GM18951 (cell line): ENCODE measurements around the gene F8.
"Not testable (repeated sequence)": the region's sequence is repeated elsewhere in the genome, so short reads cannot be mapped to it uniquely, and the experiment has no call there.

Source experiments
- POLR2A ChIP-seq: IDR thresholded peaks from 4 replicates; pipeline ENCODE4 v1.6.1; 2011; ENCODE audit warnings: mild to moderate bottlenecking; ENCODE audit not compliant: insufficient read length, insufficient read depth; ENCODE audit errors: extremely low read depth
- in situ Hi-C: fragments of 300-500 bp; cut with MboI; formaldehyde crosslinking; loops from one replicate; pipeline ENCODE4 v1.12.0; 2022; ENCODE audit warnings: low sequenced_read_pairs, mixed read lengths, inconsistent platforms; ENCODE audit not compliant: unreplicated experiment

F8 gene

DNA sequence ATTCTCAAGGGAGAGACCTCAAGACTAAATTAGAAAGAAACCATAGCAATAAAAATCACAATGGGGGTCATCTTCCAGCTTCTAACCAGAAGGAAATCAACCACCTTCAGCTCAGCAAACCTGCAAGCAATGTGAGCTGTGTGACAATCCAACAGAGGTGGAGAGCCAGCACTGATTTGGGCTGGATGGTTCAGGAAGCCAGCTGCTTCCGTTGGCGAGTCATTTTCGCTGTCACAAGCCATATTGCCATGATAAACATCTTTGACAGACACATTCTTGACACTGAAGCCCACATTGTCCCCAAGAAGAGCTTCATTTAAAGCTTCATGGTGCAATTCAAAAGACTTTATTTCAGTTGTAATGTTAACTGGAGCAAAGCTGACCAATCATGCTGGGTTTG, 113.7 kb downstream of the F8 start:
- no peak for TF ChIP-seq POLR2A
- in situ Hi-C loops, result no loop called here

DNA sequence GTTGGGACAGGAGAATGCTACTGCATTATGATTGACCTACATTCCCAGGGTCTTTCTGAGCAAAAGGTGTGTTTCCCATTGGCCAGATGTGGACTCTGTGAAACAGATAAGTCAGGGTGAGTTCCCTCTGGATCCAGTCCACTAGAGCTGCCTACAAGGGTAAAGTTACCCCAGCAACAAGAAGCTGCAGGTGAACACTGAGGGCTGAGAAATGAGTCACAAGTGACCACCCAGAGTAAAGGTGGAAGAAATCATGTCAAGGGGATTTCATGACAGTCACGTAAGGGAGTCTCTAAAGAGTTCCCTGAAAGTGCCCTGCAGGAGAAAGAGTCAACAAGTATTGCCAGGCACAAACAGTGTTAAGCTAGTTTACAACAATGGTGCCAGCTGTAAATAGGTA, 120.1 kb downstream of the F8 start:
- in situ Hi-C loops, result no loop called here
- no peak for TF ChIP-seq POLR2A

DNA sequence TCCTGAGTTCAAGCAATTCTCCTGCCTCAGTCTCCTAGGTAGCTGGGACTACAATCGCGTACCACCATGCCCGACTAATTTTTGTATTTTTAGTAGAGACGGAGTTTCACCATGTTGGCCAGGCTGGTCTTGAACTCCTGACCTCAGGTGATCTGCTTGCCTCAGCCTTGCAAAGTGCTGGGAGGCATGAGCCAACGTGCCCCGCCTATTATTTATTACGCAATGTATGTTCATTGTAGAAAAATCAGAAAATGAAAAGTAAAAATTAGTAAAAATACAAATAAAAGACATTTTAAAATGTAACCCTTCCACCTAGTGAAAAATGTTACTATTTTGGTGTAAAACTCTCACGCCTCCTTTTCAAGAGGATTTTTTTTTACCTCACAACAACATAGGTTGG, 122.2 kb downstream of the F8 start:
- TF ChIP-seq POLR2A, result no peak

DNA sequence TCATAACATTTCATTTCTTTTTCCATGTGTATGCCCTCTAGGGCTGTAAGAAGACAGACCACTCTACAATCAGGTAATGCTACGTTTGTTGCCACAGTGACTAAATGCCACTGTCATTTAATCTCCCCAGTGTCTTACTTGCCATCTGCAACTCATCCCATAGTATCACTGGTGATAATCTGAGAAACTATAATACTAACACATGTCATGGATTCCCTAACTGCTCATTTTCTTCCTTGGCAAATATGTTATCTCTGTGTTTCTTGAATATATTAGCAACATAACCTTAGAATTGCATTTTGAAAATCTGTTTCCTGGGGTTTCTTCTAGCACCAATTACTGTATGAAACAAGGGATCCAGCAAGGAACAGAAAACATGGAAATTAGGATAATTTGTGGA, 130.2 kb downstream of the F8 start:
- in situ Hi-C loops, result no loop called here
- TF ChIP-seq POLR2A, result no peak

More for the DNA sequence above, 122.2 kb downstream of the F8 start:
- in situ Hi-C loops, result no loop called here

DNA sequence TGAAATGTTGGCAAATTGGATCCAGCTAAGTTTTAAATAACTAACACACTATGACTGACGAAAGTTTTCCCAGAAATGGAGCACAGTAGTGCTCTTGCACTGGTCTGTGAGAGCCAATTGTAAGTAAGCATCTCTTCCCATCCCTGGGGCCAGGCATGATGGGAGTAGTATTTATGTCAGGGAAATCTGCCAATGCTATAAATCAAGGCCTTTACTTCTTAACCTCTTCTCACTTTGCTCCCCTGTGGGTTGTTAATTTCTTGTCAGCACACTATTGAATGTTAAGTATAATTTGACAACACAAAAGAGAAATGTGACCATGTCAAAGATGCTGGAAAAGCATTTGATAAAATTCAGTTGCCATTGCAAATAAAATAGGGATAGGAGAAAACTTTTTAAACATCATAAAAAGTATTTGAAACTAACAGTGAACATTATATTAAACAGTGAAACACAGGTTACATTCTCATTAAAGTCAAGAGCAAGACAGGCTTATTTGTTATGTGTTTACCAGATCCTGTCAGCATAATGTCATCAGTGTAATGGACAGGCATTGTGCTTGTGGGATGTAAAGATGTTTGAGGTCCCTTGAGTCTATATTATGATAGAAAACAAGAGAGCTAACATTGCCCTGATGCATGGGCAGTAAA, 131.4 kb downstream of the F8 start:
- in situ Hi-C loops, result no loop called here
- TF ChIP-seq POLR2A, result no peak

- in situ Hi-C loops, result not testable (repeated sequence)
These were observed 135.7 kb downstream of the F8 start for GRCh38 chrX:154886789-154887221.

GRCh38 chrX:154886069-154886788, 136.3 kb downstream of the F8 start, which contains the start of gene F8A1:
TSS of gene F8A1 (plus strand) at chrX:154886355. CDS start at chrX:154886375, 20 bp downstream.
- in situ Hi-C loops, result not testable (repeated sequence)

DNA sequence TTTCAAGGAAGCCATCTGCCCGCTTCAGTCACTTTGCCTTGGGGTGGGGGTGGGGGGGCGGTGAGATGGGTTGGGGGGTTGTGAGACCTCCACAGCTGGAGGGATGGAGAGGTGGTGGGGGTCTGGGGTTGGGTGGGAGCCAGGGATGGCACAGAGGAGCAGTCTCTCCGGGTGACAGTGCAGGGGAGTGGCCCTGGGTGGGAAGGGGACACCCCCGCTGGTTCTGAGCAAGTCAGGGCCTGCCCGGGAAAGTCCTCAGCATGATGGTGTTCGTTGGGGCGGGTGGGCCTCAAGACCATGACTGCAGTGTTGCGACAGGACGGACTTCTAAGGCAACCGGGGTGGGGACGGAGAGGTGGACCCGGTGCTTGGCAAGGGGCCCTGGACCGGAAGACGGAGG, 137.0 kb downstream of the F8 start:
- in situ Hi-C loops, result not testable (repeated sequence)

DNA sequence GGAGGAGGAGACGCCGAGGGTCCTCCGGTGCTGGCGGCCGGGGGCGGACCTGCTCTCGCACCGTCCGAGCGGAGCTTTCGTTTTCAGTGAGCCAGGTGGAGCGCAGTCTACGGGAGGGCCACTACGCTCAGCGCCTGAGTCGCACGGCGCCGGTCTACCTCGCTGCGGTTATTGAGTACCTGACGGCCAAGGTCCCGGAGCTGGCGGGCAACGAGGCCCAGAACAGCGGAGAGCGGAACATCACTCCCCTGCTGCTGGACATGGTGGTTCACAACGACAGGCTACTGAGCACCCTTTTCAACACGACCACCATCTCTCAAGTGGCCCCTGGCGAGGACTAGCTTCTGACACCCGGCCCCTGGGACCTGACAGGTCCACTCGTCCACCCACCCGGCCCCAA, 137.5 kb downstream of the F8 start:
- in situ Hi-C loops, result not testable (repeated sequence)

DNA sequence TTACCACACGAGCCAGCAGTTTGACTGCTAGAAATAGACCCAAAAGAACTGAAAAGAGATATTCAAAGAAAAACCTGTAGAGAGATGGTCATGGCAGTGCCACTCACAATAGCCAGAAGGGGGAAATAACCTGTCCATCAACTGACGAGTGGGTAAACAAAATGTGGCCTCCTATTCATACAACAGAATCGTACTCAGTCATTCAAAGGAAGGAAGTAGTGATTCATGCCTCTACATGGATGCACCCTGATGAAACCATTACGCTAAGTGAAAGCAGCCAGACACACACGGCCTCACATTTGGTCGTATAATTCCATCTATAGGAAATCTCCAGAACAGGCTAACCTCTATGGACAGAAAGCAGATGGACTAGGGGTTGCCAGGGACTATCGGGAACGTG, 138.5 kb downstream of the F8 start:
- in situ Hi-C loops, result not testable (repeated sequence)

DNA sequence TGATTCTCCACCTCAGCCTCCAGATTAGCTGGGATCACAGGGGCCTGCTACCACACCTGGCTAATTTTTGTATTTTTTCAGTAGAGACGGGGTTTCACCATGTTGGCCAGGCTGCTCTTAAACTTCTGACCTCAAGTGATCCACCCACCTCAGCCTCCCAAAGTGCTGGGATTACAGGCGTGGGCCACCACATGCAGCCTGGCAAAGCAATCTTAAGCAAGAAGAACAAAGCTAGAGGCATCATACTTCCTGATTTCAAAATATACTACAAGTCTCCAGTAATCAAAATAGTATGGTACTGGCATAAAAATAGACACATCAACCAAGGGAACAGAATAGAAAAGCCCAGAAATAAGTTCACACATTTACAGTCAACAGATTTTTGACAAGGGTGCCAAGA, 149.2 kb downstream of the F8 start:
- TF ChIP-seq POLR2A, result no peak
- in situ Hi-C loops, result no loop called here

DNA sequence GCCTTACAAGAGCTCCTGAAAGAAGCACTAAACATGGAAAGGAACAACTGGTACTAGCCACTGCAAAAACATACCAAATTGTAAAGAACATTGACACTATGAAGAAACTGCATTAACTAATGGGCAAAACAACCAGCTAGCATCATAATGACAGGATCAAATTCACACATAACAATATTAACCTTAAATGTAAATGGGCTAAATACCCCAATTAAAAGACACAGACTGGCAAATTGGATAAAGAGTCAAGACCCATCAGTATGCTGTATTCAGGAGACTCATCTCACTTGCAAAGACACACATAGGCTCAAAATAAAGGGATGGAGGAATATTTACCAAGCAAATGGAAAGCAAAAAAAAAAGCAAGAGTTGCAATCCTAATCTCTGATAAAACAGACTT, 154.0 kb downstream of the F8 start:
- in situ Hi-C loops, result not testable (repeated sequence)

GRCh38 chrX:154855256-154855655, 167.3 kb downstream of the F8 start:
- in situ Hi-C loops, result no loop called here
- TF ChIP-seq POLR2A, result no peak

GRCh38 chrX:154850957-154851611, 171.4 kb downstream of the F8 start:
- TF ChIP-seq POLR2A, result no peak
- in situ Hi-C loops, result no loop called here

DNA sequence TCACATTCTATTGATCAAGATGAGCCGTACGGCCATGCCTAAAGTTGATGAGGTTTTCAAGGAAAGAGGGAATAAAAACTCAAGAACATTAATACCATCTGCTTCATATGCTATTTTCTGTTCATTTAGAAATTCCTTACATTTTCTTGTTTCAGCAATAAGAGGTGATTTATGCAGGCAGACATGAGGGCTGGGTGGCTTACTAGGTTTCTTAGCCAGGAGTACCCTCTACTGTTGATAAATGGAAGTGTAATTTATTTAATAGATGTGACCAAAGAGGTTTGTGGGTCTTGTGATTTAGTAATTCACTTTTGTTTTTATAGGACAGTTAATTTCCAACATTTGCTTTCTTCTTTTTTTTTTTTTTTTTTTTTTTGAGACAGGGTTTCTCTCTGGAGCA, 181.7 kb downstream of the F8 start:
- in situ Hi-C loops, result loop anchor here (25.0 kb wide), 1 partner anchor 254 kb away; the partner anchor contains the start of gene CTAG1A
- TF ChIP-seq POLR2A, result no peak
